H9 (cell line): ENCODE measurements around the gene XPA. TPM values are rescaled to one million over a fixed set of nuclear protein-coding genes. Genes with fewer than 3 reads are reported as not detected.

ENCODE experiments used
- DNase-seq: peaks from one replicate; pipeline ENCODE4 v3.0.0-alpha.2; 2017
- H2AFZ ChIP-seq: one replicate; pipeline ENCODE4 v1.6.1; 2013; ENCODE audit warnings: mild to moderate bottlenecking, low read length, control low read depth, moderate library complexity
- H2AK5ac ChIP-seq: 2 replicates; pipeline ENCODE4 v1.6.1; 2013; ENCODE audit warnings: low read length, control low read depth, mixed read lengths; ENCODE audit not compliant: insufficient read length
- H2BK120ac ChIP-seq: one replicate; pipeline ENCODE4 v1.6.1; 2013; ENCODE audit warnings: low read depth, mild to moderate bottlenecking, low read length, control low read depth, inconsistent platforms; ENCODE audit not compliant: poor library complexity, severe bottlenecking
- H2BK12ac ChIP-seq: 2 replicates; pipeline ENCODE4 v1.6.1; 2013; ENCODE audit warnings: low read length, control low read depth, mixed read lengths, low read depth; ENCODE audit not compliant: insufficient read length
- H2BK15ac ChIP-seq: 2 replicates; pipeline ENCODE4 v1.6.1; 2013; ENCODE audit warnings: low read depth, low read length, control low read depth
- H2BK20ac ChIP-seq: one replicate; pipeline ENCODE4 v1.6.1; 2013; ENCODE audit warnings: low read depth, mild to moderate bottlenecking, low read length, control low read depth, inconsistent platforms; ENCODE audit not compliant: poor library complexity, severe bottlenecking
- H2BK5ac ChIP-seq: 2 replicates; pipeline ENCODE4 v1.6.1; 2013; ENCODE audit warnings: low read length, control low read depth, mixed read lengths; ENCODE audit not compliant: insufficient read length
- H3K14ac ChIP-seq: 2 replicates; pipeline ENCODE4 v1.6.1; 2013; ENCODE audit warnings: low read length, control low read depth; ENCODE audit not compliant: insufficient read depth
- H3K18ac ChIP-seq: 2 replicates; pipeline ENCODE4 v1.6.1; 2013; ENCODE audit warnings: low read depth, mild to moderate bottlenecking, mixed read lengths, low read length, control low read depth; ENCODE audit not compliant: insufficient read length
- H3K23ac ChIP-seq: 2 replicates; pipeline ENCODE4 v1.6.1; 2013; ENCODE audit warnings: low read length, control low read depth, mixed read lengths, low read depth; ENCODE audit not compliant: insufficient read length
- H3K23me2 ChIP-seq: 2 replicates; pipeline ENCODE4 v1.6.1; 2013; ENCODE audit warnings: low read depth, mild to moderate bottlenecking, mixed read lengths, low read length, control low read depth; ENCODE audit not compliant: insufficient read length, poor library complexity, severe bottlenecking
- H3K27ac ChIP-seq: 2 replicates; pipeline ENCODE4 v1.5.1; 2013; ENCODE audit warnings: low read length, control low read depth, mixed read lengths, low read depth; ENCODE audit not compliant: insufficient read length
- H3K27me3 ChIP-seq: 2 replicates; pipeline ENCODE4 v1.6.1; 2013; ENCODE audit warnings: low read length, control low read depth, inconsistent platforms; ENCODE audit not compliant: insufficient read depth
- H3K4ac ChIP-seq: 2 replicates; pipeline ENCODE4 v1.6.1; 2013; ENCODE audit warnings: low read depth, mild to moderate bottlenecking, control low read depth, inconsistent platforms, low read length, moderate library complexity
- H3K4me1 ChIP-seq: 2 replicates; pipeline ENCODE4 v1.6.1; 2013; ENCODE audit warnings: low read length, control low read depth, inconsistent platforms; ENCODE audit not compliant: insufficient read depth
- H3K4me2 ChIP-seq: 2 replicates; pipeline ENCODE4 v1.6.1; 2013; ENCODE audit warnings: low read length, control low read depth, mixed read lengths; ENCODE audit not compliant: insufficient read length, insufficient read depth
- H3K56ac ChIP-seq: 2 replicates; pipeline ENCODE4 v1.6.1; 2013; ENCODE audit warnings: low read depth, mild to moderate bottlenecking, mixed read lengths, low read length, control low read depth; ENCODE audit not compliant: insufficient read length
- H3K79me1 ChIP-seq: 2 replicates; pipeline ENCODE4 v1.6.1; 2013; ENCODE audit warnings: low read depth, mild to moderate bottlenecking, moderate library complexity, low read length, control low read depth, inconsistent platforms; ENCODE audit not compliant: insufficient read depth, poor library complexity, severe bottlenecking
- H3K79me2 ChIP-seq: 2 replicates; pipeline ENCODE4 v1.6.1; 2013; ENCODE audit warnings: low read length, control low read depth, inconsistent platforms; ENCODE audit not compliant: insufficient read depth
- H3K9ac ChIP-seq: 2 replicates; pipeline ENCODE4 v1.6.1; 2013; ENCODE audit warnings: low read length, control low read depth, mixed read lengths; ENCODE audit not compliant: insufficient read length; ENCODE audit errors: extremely low read depth
- H3K9me3 ChIP-seq: one replicate; pipeline ENCODE4 v1.6.1; 2013; ENCODE audit warnings: low read depth, low read length, inconsistent platforms; ENCODE audit not compliant: control insufficient read depth
- H3T11ph ChIP-seq: one replicate; pipeline ENCODE4 v1.6.1; 2013; ENCODE audit warnings: mild to moderate bottlenecking, low read length, control low read depth, inconsistent platforms
- H4K20me1 ChIP-seq: one replicate; pipeline ENCODE4 v1.6.1; 2013; ENCODE audit not compliant: control insufficient read depth, insufficient read length, insufficient read depth
- H4K5ac ChIP-seq: 2 replicates; pipeline ENCODE4 v1.6.1; 2013; ENCODE audit warnings: low read depth, mild to moderate bottlenecking, mixed read lengths, low read length, control low read depth; ENCODE audit not compliant: insufficient read length
- H4K8ac ChIP-seq: replicated peaks from 2 replicates; pipeline ENCODE4 v1.6.1; 2013; ENCODE audit warnings: low read length, control low read depth, mixed read lengths, low read depth; ENCODE audit not compliant: insufficient read length
- H4K91ac ChIP-seq: 2 replicates; pipeline ENCODE4 v1.6.1; 2013; ENCODE audit warnings: low read depth, mild to moderate bottlenecking, moderate library complexity, mixed read lengths, low read length, control low read depth; ENCODE audit not compliant: insufficient read length
- H3K27ac Mint-ChIP-seq, 3 experiments: 2 replicates in 2 of 3; 3 replicates in 1 of 3; pipeline ENCODE4 v1.8.0; 2020 to 2021; ENCODE audit warnings: mixed read lengths in 3 of 3, mild to moderate bottlenecking in 1 of 3, moderate library complexity in 1 of 3
- H3K27me3 Mint-ChIP-seq: 2 replicates; pipeline ENCODE4 v1.8.0; 2021; ENCODE audit warnings: low read depth, mild to moderate bottlenecking, moderate library complexity, mixed read lengths
- H3K36me3 Mint-ChIP-seq, 3 experiments: 2 replicates in 2 of 3; 3 replicates in 1 of 3; pipeline ENCODE4 v1.8.0; 2020 to 2021; ENCODE audit warnings: low read depth in 3 of 3, mixed read lengths in 3 of 3; ENCODE audit not compliant: insufficient read depth in 1 of 3
- H3K4me1 Mint-ChIP-seq, 2 experiments: 2 replicates each; pipeline ENCODE4 v1.8.0; 2020; ENCODE audit warnings: mixed read lengths in 2 of 2
- H3K4me3 Mint-ChIP-seq, 2 experiments: 2 replicates in 1 of 2; 3 replicates in 1 of 2; pipeline ENCODE4 v1.8.0; 2020 to 2021; ENCODE audit warnings: mild to moderate bottlenecking in 2 of 2, mixed read lengths in 2 of 2, moderate library complexity in 1 of 2
- H3K9me3 Mint-ChIP-seq, 2 experiments: 2 replicates in 1 of 2; 3 replicates in 1 of 2; pipeline ENCODE4 v1.8.0; 2020; ENCODE audit warnings: mild to moderate bottlenecking in 2 of 2, mixed read lengths in 2 of 2, moderate library complexity in 1 of 2
- CTCF ChIP-seq: fragments of 200-600 bp; sonication (generic); conservative IDR thresholded peaks from 3 replicates; pipeline ENCODE4 v1.8.0; 2021; ENCODE audit warnings: antibody characterized with exemption, mild to moderate bottlenecking
- WGBS: extraction: QIAGEN DNeasy Blood & Tissue Kit; methylation state at CpG from one replicate; pipeline ENCODE4 v1.1.7; 2013; ENCODE audit warnings: missing lambda C conversion rate, low lambda C conversion rate, mixed read lengths; ENCODE audit not compliant: insufficient read length; ENCODE audit errors: extremely low coverage; 5-methylcytosine and 5-hydroxymethylcytosine counted together
- total RNA-seq: library from RNA; stranded (reverse); gene quantifications from 2 replicates; pipeline ENCODE4 v1.2.1, GENCODE V29; 2021

XPA gene
- total RNA-seq, 1 experiment from 2014 or later, result 6.6 TPM

GRCh38 chr9:97721396-97721795 lies 24.3 kb upstream of the XPA start:
- Histone ChIP-seq H2BK12ac (no peak overlapping the region), H3K79me2 (no peaks in the 10 kb centered on the region), H3K23ac (no peak overlapping the region), H3K27ac (no peak overlapping the region), H3K9me3 (peaks cover 5% of the 10 kb centered on the region), H3K9ac (no peak overlapping the region), H4K91ac (no peak overlapping the region), H3K56ac (no peak overlapping the region), H2AFZ (no peak overlapping the region), H3K23me2 (no peaks in the 10 kb centered on the region), H3K4me1 (no peaks in the 10 kb centered on the region), H2BK5ac (no peak overlapping the region), H3K27me3 (no peaks in the 10 kb centered on the region), H3K14ac (no peak overlapping the region), H2BK120ac (no peak overlapping the region), H4K8ac (no peak overlapping the region), H3K4me2 (no peak overlapping the region), H3K79me1 (no peaks in the 10 kb centered on the region), H3T11ph (no peak overlapping the region), H2BK15ac (no peak overlapping the region), H3K18ac (no peak overlapping the region), H3K4ac (no peak overlapping the region), H2BK20ac (no peak overlapping the region), H4K20me1 (no peaks in the 10 kb centered on the region), H4K5ac (no peak overlapping the region), H2AK5ac (no peak overlapping the region)
- DNase-seq, result no peak
- no peak overlapping the region for H3K4me3 Mint-ChIP-seq
- H3K9me3 Mint-ChIP-seq, result peaks cover 0 to 4% of the 10 kb centered on the region in 2 experiments; a peak in 3 of 5 replicates
- peaks cover 50% of the 10 kb centered on the region for H3K27me3 Mint-ChIP-seq
- no peaks in the 10 kb centered on the region for H3K4me1 Mint-ChIP-seq
- no CpG with 5 or more reads among the region's 2 CpGs for WGBS
- 0 out of 7 replicates have a peak, but pooled peaks cover 0 to 3% (median 0%) of the 10 kb centered on the region in 3 experiments for H3K36me3 Mint-ChIP-seq
- no peak for TF ChIP-seq CTCF
- H3K27ac Mint-ChIP-seq, result no peak overlapping the region
